ENCODE results near the gene TSNAXIP1. TPM values are rescaled to one million over a fixed set of nuclear protein-coding genes. Genes with fewer than 3 reads are reported as not detected.

Gene TSNAXIP1
- polyA plus RNA-seq, 3 donors = 0.23 TPM; not detected in 2

GRCh38 chr16:67814567-67814966 lies 7.9 kb downstream of the TSNAXIP1 start:
- Histone ChIP-seq H3K27ac (ENCODE audit: low read depth in 1 of 2, low read length in 2 of 2) (no peak overlapping the region), H3K4me2 (replicated peaks; ENCODE audit: extremely low read depth, low read length, poor library complexity, severe bottlenecking) (no peak overlapping the region), H3K27me3 (ENCODE audit: control insufficient read depth in 2 of 2, insufficient read depth in 2 of 2, low read length in 2 of 2) (no peaks in the 10 kb centered on the region), H2AFZ (ENCODE audit: insufficient read depth, low read depth, low read length, poor library complexity, severe bottlenecking) (no peak overlapping the region), H3K36me3 (replicated peaks in 1 of 2; ENCODE audit: control insufficient read depth in 1 of 2, insufficient read depth in 2 of 2, low read length in 2 of 2) (no peaks in the 10 kb centered on the region), H3K4me1 (ENCODE audit: control insufficient read depth in 1 of 2, insufficient read depth in 2 of 2, low read length in 2 of 2) (no peaks in the 10 kb centered on the region), H3K4me3 (replicated peaks in 1 of 3; ENCODE audit: low read depth in 2 of 3, low read length in 3 of 3) (no peak overlapping the region), H4K20me1 (ENCODE audit: insufficient read depth, low read length) (no peaks in the 10 kb centered on the region), H3K79me2 (ENCODE audit: insufficient read depth, low read length) (no peaks in the 10 kb centered on the region), H3K9me3 (replicated peaks in 1 of 2; ENCODE audit: control insufficient read depth in 1 of 2, insufficient read depth in 1 of 2, low read length in 2 of 2) (no peaks in the 10 kb centered on the region), H3K9ac (ENCODE audit: insufficient read depth, low read length, poor library complexity, severe bottlenecking) (no peak overlapping the region)
- intact Hi-C loops (cut with micrococcal nuclease) = loop anchor here in 1 of 2 donors (10.0 kb wide), 1 partner anchor 120 kb away; the partner anchor contains the start of genes CTRL and PSMB10
- H3K27ac Mint-ChIP-seq = no peak overlapping the region
- TF ChIP-seq CTCF (IDR thresholded peaks at IDR 0.05) = no peak
- WGBS (ENCODE audit: insufficient coverage) = 90% methylated on average over 5 of the region's 8 CpGs
- H3K36me3 Mint-ChIP-seq = no peaks in the 10 kb centered on the region
- DNase-seq = no peak
- peaks cover 0 to 2% (median 0%) of the 10 kb centered on the region in 7 donors for H3K9me3 Mint-ChIP-seq
- peaks cover 2 to 6% (median 3%) of the 10 kb centered on the region in 3 donors for H3K27me3 Mint-ChIP-seq (ENCODE audit: low read depth in 3 of 3)
- H3K4me1 Mint-ChIP-seq = peaks cover 2% of the 10 kb centered on the region
- no peak overlapping the region for H3K4me3 Mint-ChIP-seq

- Histone ChIP-seq H3K36me3 (replicated peaks in 1 of 2; ENCODE audit: control insufficient read depth in 1 of 2, insufficient read depth in 2 of 2, low read length in 2 of 2) (no peaks in the 10 kb centered on the region), H3K9ac (ENCODE audit: insufficient read depth, low read length, poor library complexity, severe bottlenecking) (no peak overlapping the region), H3K27me3 (ENCODE audit: control insufficient read depth in 2 of 2, insufficient read depth in 2 of 2, low read length in 2 of 2) (no peaks in the 10 kb centered on the region), H2AFZ (ENCODE audit: insufficient read depth, low read depth, low read length, poor library complexity, severe bottlenecking) (no peak overlapping the region), H3K4me1 (ENCODE audit: control insufficient read depth in 1 of 2, insufficient read depth in 2 of 2, low read length in 2 of 2) (no peaks in the 10 kb centered on the region), H3K9me3 (replicated peaks in 1 of 2; ENCODE audit: control insufficient read depth in 1 of 2, insufficient read depth in 1 of 2, low read length in 2 of 2) (no peaks in the 10 kb centered on the region), H3K4me3 (replicated peaks in 1 of 3; ENCODE audit: low read depth in 2 of 3, low read length in 3 of 3) (no peak overlapping the region), H3K4me2 (replicated peaks; ENCODE audit: extremely low read depth, low read length, poor library complexity, severe bottlenecking) (no peak overlapping the region), H4K20me1 (ENCODE audit: insufficient read depth, low read length) (no peaks in the 10 kb centered on the region), H3K79me2 (ENCODE audit: insufficient read depth, low read length) (no peaks in the 10 kb centered on the region), H3K27ac (ENCODE audit: low read depth in 1 of 2, low read length in 2 of 2) (no peak overlapping the region)
- no peak for DNase-seq
- no peak for TF ChIP-seq CTCF (IDR thresholded peaks at IDR 0.05)
- WGBS (ENCODE audit: insufficient coverage) = 96% methylated on average over 10 of the region's 11 CpGs
- H3K4me3 Mint-ChIP-seq = no peak overlapping the region
- intact Hi-C loops (cut with micrococcal nuclease) = loop anchor here in 1 of 2 donors (10.0 kb wide), 1 partner anchor 244 kb away; no protein-coding TSS in a partner anchor
- H3K4me1 Mint-ChIP-seq = peaks cover 2% of the 10 kb centered on the region
- no peaks in the 10 kb centered on the region for H3K9me3 Mint-ChIP-seq
- H3K27ac Mint-ChIP-seq = peak overlapping the region in 1 of 7 donors; percentile 53
- H3K36me3 Mint-ChIP-seq = no peaks in the 10 kb centered on the region
- H3K27me3 Mint-ChIP-seq (ENCODE audit: low read depth in 3 of 3) = peaks cover 0 to 2% (median 1%) of the 10 kb centered on the region in 3 donors
Observed at GRCh38 chr16:67820608-67821259, 14.0 kb downstream of the TSNAXIP1 start.

All from CD14-positive monocyte (primary cell).